GM12878 (cell line): ENCODE data around the gene FAM156B.
"Not testable (repeated sequence)": the region's sequence is repeated elsewhere in the genome, so short reads cannot be mapped to it uniquely, and the experiment has no call there.

Experiments
- CTCF ChIP-seq, 3 experiments: IDR thresholded peaks in 2 of 3; conservative IDR thresholded peaks in 1 of 3; 2 replicates each; pipeline ENCODE4 v1.5.1; 2011; ENCODE audit warnings: low read depth in 3 of 3, low read length in 3 of 3, mild to moderate bottlenecking in 3 of 3, control low read depth in 2 of 3, moderate library complexity in 2 of 3, inconsistent platforms in 1 of 3, mixed read lengths in 1 of 3; ENCODE audit not compliant: control insufficient read depth in 2 of 3, insufficient read depth in 1 of 3; ENCODE audit errors: extremely low read depth in 1 of 3
- MEF2A ChIP-seq: IDR thresholded peaks from 2 replicates; pipeline ENCODE4 v1.6.1; 2011; ENCODE audit warnings: low read depth, mild to moderate bottlenecking, low read length, moderate library complexity; ENCODE audit not compliant: insufficient read depth
- USF1 ChIP-seq: IDR thresholded peaks from 2 replicates; pipeline ENCODE4 v1.6.1; 2011; ENCODE audit warnings: borderline replicate concordance, low read depth, mild to moderate bottlenecking, moderate library complexity, mixed read lengths, low read length; ENCODE audit not compliant: insufficient read depth; ENCODE audit errors: extremely low read length
- YY1 ChIP-seq: IDR thresholded peaks from 2 replicates; pipeline ENCODE4 v1.6.1; 2011; ENCODE audit warnings: low read depth, mild to moderate bottlenecking, low read length

- not testable (repeated sequence) for TF ChIP-seq USF1; MEF2A; CTCF (IDR thresholded peaks at IDR 0.05 in 2 of 3, conservative IDR thresholded peaks at IDR 0.05 in 1 of 3; ENCODE audit: control insufficient read depth in 2 of 3, extremely low read depth in 1 of 3, insufficient read depth in 1 of 3, low read depth in 3 of 3, low read length in 3 of 3); YY1
Measured at GRCh38 chrX:52873825-52874224, 23.3 kb upstream of the FAM156B start.
